Astrocyte (in vitro differentiated cells and primary cell): ENCODE results near the gene VPREB3.

Experiments
- CTCF ChIP-seq: IDR thresholded peaks from 2 replicates; pipeline ENCODE4 v1.5.1; 2011; ENCODE audit warnings: low read depth, mild to moderate bottlenecking, inconsistent platforms, low read length, moderate library complexity; ENCODE audit not compliant: insufficient read depth
- EZH2 ChIP-seq: IDR thresholded peaks from 2 replicates; pipeline ENCODE4 v1.6.1; 2012; ENCODE audit warnings: mild to moderate bottlenecking, low read length, inconsistent platforms; ENCODE audit not compliant: insufficient read depth

- TF ChIP-seq CTCF (no peak), EZH2 (no peak)
Measured at GRCh38 chr22:23775779-23776375, 21.7 kb upstream of the VPREB3 start.
